GM18907 (cell line): Measurements from ENCODE around the gene MYBBP1A.
"Not testable (repeated sequence)": the region's sequence is repeated elsewhere in the genome, so short reads cannot be mapped to it uniquely, and the experiment has no call there.

Experiments used
- ATAC-seq: cut with Tn5 transposase; IDR thresholded peaks from one replicate; pipeline ENCODE4 v1.9.1; 2021; ENCODE audit warnings: mild to moderate bottlenecking, moderate library complexity; ENCODE audit not compliant: unreplicated experiment

The MYBBP1A gene

GRCh38 chr17:4590981-4591453 is 35.8 kb upstream of the MYBBP1A start:
- no peak for ATAC-seq

DNA sequence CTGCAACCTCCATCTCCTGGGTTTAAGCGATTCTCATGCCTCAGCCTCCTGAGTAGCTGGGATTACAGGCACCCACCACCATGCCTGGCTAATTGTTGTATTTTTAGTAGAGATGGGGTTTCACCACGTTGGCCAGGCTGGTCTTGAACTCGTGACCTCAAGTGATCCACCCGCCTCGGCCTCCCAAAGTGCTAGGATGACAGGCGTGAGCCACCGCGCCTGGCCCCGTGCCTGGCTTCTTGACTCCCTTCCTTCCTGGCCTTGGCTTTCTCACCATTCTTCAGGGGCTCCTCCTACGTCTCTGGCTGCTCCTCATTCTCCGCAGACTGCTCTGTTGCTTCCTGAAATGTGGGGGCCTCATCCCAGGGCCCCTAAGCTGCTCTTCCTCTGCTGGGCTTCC is 34.9 kb upstream of the MYBBP1A start:
- ATAC-seq, result not testable (repeated sequence)

GRCh38 chr17:4588898-4589625 is 33.9 kb upstream of the MYBBP1A start:
- no peak for ATAC-seq

- no peak for ATAC-seq
These were observed 33.2 kb upstream of the MYBBP1A start for GRCh38 chr17:4588391-4588790.

GRCh38 chr17:4587803-4588202 is 32.6 kb upstream of the MYBBP1A start:
- no peak for ATAC-seq

- no peak for ATAC-seq
These were observed 32.0 kb upstream of the MYBBP1A start for GRCh38 chr17:4587195-4587594.

- ATAC-seq, result no peak
These were observed 30.9 kb upstream of the MYBBP1A start for GRCh38 chr17:4586043-4586442.

DNA sequence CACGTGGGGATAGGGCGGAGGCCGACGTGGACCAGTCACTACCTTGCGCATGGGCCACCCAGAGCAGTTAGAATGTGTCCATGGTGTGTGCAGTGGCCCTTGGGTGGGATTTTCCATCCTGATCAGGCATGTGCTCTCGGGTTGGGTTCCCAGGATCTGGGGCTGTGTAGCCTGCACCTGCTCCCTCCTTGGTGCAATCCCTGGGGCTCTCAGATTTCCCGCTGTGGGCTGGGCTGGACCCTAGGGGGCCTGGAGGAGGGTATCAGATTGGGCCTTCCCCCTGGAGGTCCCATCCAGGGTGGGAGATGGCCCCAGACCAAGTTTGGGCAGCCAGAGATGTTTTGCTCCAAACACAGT is 30.4 kb upstream of the MYBBP1A start:
- no peak for ATAC-seq

- no peak for ATAC-seq
These were observed 29.9 kb upstream of the MYBBP1A start for GRCh38 chr17:4584917-4585637.

DNA sequence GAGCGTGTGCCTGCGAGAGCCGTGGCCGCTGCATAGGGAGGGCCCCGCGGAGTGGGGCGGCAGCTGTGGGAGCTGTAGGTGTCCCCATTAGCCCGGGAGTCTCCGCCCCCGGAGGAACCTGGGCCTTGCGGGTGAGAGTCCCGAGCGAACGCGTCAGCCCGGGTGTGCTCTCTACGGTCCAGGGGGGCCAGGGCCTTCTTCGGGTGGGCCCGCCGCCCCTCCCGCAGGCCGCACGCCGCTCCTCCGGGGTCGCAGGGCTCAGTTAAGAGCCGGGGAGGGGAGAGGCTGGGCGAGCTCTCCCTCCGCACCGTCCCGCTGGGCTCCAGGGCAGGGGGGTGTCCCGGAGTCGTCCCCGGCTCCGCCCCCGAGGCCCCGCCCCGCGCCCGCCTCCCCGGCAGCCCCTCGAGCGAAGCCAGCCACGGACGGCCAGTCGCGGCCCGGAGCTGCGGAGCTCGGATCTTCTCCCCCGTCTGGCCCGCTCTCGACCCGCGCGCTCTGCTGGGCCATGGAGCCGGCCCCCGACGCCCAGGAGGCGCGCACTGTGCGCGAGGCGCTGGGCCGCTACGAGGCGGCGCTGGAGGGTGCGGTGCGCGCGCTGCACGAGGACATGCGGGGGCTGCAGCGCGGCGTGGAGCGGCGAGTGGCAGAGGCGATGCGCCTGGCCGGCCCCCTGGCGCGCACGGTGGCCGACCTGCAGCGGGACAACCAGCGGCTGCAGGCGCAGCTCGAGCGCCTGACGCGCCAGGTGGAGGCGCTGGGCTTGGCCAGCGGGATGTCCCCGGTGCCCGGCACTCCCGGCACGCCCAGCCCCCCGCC is 29.1 kb upstream of the MYBBP1A start, which contains the start of gene SMTNL2:
Gene SMTNL2, plus strand, starts transcription at position 429 of the 816 bp plus-strand sequence. Its CDS starts 77 bp downstream, at position 506.
- ATAC-seq, result no peak

DNA sequence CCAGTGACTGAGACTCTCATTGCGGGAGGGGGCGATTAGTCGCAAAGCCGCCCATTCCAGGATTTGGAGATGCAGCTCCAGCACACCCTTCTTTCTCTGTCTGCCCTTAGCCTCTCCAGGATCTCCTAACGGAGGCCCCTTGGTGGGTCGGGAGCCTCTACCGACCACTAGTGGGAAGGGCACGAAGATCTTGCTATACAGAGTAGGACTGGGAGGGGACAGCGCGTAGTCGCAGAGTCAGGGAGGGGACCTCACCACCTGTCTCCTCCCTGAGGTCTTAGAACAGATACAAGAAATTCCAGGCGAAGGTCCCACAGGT is 28.6 kb upstream of the MYBBP1A start:
- ATAC-seq, result no peak

- no peak for ATAC-seq
These were observed 28.0 kb upstream of the MYBBP1A start for GRCh38 chr17:4583206-4583605.

DNA sequence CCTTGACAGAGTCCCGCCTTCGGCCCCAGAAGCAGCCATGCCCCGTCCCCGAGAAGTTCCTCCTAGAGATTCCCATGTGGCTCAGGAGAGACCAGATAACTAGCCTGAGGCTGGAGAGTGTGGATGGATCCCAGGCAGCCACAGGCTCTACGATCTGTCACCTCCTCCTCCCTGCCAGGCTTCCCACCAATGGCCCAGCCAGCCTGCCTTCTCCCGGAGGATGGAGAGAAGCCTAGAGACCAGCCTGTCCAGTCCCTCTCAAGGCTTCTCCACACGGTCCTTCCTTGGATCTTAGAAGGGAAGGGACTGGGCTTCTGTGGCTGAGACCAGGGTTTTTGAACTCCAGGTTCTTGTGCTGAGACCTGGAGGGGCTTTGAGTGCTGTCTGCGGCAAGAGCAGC is 27.5 kb upstream of the MYBBP1A start:
- ATAC-seq, result no peak

DNA sequence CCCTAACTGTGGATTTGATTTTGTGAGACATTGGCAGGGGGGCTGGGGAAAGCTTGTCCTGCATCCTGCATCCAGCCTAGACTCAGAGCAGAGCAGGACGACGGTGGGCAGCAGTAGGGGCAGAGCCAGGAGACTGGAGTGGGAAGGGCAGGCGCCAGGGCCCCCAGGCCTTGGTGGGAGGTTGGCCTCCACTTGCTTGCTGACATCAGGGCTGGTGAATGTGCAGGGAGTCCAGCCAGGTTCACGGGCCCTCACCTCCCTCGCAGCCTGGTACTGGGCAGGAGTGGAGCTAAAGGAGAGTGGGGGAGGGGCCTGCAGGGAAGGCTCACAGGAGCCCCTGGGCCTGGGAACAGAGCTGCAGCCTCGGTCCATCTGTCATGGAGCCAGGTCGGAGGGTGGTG is 26.9 kb upstream of the MYBBP1A start:
- ATAC-seq, result no peak

DNA sequence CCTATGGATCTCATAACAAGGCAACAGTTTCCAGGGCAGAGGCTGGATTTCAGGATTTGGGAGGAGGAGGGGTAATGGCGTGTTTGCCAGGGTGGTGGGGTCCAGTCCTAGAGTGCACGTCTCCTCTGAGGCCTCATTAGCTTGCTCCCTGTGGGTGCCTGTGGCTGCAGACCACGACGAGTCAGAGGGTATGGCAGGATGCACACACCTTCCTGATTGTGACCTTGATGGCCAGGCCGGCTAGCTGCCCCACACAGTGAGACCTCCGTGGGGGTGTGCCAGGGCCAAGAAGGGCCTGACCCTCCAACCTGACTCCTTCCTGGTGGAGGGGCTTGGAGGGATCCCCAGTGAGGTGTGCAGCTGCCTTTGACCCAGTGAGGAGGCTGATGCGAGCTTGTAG is 25.1 kb upstream of the MYBBP1A start:
- no peak for ATAC-seq

GRCh38 chr17:4579678-4580077 is 24.5 kb upstream of the MYBBP1A start:
- ATAC-seq, result no peak

DNA sequence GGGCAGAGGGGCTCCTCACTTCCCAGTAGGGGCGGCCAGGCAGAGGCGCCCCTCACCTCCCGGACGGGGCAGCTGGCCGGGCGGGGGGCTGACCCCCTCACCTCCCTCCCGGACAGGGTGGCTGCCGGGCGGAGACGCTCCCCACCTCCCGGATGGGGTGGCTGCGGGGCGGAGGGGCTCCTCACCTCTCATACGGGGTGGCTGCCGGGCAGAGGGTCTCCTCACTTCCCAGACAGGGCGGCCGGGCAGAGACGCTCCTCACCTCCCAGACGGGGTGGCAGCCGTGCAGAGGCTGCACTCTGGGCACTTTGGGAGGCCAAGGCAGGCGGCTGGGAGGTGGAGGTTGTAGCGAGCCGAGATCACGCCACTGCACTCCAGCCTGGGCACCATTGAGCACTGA is 23.2 kb upstream of the MYBBP1A start:
- ATAC-seq, result not testable (repeated sequence)

- no peak for ATAC-seq
These were observed 22.3 kb upstream of the MYBBP1A start for GRCh38 chr17:4577386-4577993.

GRCh38 chr17:4576729-4577322 is 21.6 kb upstream of the MYBBP1A start:
- ATAC-seq, result no peak

DNA sequence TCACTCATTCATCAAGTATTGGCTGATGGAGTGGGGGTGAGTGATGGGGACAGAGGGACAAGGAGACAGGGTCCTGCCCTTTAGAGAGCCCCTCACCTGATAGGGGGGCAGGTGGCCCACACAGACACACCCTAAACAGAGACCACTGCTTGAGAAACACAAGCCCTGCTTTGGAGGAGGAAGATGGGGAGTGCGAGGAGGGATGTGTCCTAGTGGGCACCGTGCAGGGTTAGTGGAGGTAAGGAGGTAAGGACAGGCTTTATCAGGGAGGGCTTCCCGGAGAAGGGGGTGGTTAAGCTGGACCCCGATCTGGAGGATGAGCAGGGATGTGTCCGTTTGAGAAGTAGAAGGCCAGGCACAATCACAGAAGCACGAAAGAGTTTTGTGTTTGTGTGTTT is 21.0 kb upstream of the MYBBP1A start:
- no peak for ATAC-seq
